Measurements from ENCODE around the gene HSPB1.
A peak's percentile ranks its signal among the peaks of the same experiment; 100 is the strongest.
"Not testable (repeated sequence)": the region's sequence is repeated elsewhere in the genome, so short reads cannot be mapped to it uniquely, and the experiment has no call there.

The HSPB1 gene

DNA sequence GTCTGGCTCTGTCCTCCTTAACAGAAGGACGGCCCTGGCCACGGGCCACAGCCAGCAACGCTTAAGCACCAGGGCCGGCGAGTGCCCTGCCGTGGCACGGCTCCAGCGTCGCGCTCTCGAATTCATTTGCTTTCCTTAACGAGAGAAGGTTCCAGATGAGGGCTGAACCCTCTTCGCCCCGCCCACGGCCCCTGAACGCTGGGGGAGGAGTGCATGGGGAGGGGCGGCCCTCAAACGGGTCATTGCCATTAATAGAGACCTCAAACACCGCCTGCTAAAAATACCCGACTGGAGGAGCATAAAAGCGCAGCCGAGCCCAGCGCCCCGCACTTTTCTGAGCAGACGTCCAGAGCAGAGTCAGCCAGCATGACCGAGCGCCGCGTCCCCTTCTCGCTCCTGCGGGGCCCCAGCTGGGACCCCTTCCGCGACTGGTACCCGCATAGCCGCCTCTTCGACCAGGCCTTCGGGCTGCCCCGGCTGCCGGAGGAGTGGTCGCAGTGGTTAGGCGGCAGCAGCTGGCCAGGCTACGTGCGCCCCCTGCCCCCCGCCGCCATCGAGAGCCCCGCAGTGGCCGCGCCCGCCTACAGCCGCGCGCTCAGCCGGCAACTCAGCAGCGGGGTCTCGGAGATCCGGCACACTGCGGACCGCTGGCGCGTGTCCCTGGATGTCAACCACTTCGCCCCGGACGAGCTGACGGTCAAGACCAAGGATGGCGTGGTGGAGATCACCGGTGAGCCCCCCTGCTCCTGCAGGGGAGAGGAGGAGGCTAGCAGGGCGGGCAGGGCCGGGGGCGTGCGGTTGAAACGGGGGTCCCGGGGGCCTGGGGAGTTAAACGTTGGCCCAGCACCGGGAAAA, at the start of gene HSPB1:
Gene HSPB1 (plus strand): TSS at position 327 of the 855 bp plus-strand sequence. CDS start 40 bp downstream, at position 367.
- peak; percentile 81 for DNase-seq

DNA sequence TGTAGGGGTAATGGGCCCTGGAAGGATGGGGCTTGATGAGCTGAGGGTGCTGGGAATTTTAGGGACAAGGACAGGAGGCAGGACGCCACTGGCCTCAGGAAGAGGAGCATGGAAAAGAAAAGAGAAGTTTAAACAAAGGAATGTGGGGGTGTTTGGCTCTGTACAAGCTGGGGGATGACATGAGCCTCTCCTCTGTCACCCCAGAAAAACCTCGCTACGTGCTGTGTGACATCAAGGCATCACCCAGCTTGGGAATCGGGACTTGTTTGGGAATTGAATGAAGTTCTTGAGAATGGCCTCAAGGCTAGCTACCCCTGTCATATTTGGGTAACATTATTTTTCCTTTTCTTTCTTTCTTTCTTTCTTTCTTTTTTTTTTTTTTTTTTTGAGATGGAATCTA, 47.7 kb upstream of the HSPB1 start:
- no peak for DNase-seq

DNA sequence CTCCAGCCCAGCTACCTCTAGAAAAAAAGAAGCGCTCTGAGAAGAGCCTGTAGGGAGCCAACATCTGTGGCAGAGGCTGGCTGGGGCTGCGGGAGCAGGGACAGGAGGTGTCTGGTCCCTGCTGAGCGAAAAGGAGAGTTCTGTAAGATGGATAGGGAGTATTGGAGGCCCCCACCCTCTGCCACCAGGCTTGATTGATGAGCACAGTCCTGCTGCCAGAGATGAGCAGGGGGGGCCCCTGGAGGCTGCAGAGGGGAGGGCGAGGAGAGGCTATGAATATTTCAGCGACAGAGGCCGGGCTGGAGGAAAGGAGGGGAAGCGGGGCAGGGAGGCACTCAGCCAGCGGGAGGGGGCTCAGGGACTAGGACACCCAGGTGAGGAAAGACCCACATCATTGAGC, 44.5 kb upstream of the HSPB1 start:
- DNase-seq: no peak

DNA sequence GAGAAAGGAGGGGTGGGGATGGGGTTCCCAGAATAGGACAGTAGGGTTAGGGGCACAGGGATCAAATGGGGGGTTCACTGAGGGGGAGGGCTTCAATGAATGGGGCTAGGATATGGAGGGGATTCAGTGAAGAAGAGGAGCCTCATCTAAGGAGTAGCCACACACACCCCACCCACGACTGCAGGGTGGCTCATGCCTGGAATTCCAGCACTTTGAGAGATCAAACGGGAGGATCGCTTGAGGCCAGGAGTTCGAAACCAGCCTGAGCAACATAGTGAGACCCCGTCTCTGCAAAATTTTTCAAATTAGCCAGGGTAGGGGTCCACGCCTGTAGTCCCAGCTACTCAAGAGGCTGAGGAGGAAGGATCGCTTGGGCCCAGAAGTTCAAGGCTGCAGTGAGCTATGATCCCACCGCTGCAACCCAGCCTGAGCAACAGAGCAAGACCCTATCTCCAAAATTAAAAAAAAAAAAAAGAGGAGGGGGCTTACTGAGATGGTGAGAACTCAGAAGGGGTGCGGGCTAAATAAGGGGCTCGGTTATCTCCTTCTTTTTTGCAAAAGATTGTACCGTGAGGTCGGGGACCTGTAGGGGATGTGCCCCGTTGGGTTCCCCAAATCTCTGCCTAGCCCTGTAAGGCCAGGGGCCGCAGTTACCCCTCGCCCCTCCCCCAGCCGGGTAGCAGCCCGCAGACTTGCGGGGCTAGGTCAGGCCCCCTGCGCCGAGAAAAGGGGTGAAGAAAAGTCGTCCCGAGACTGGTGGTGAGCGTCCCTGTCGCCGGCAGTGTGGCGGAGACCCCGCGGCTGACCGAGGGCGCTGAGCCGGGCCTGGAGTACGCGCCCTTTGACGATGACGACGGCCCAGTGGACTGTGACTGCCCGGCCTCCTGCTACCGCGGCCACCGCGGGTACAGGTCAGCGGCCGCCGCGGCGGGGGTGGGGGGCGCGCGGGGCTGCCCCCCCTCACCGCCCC, 43.1 kb upstream of the HSPB1 start:
- DNase-seq: no peak

DNA sequence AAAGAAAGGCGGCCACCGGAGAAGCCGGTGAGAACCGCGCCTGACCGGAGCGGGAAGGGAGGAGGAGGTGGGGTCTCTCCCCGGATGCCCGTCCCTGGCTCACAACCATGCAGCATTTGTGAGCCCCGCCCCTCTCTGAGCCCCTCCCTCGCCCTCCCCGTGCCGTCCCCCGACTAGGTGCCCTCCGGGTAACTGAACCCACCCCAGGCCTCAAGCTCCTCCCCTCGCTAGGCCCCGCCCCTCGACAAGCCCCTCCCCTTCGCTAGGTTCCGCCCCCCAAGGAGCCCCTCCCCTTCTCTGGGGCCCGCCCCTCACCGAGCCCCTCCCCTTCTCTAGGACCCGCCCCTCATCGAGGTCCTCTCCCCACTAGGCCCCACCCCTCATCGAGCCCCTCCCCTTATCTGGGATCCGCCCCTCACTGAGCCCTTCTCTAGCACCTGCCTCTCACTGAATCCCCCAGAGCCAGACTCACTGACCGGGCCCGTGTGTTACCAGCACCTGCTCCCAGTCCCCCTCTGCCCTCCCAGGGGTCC, 42.2 kb upstream of the HSPB1 start:
- DNase-seq: no peak

DNA sequence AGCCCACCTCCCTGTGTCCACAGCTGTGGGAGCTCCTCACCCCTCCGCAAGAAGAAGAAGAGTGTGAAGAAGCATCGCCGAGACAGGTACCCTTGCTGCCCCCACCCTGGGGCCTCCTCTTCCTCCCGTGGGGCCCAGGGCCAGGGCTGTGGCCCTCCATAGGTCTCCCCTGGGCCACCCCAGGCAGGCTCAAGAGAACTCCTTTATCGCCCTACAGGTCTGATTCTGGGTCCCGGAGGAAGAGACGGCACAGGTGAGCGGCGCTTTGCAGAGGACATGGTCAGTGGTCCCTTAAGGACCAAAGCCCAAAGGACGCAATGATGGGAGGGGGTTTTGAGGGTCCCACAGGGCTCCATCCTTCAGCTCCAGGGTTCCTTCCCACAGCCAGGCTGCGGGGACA, 41.1 kb upstream of the HSPB1 start:
- no peak for DNase-seq

DNA sequence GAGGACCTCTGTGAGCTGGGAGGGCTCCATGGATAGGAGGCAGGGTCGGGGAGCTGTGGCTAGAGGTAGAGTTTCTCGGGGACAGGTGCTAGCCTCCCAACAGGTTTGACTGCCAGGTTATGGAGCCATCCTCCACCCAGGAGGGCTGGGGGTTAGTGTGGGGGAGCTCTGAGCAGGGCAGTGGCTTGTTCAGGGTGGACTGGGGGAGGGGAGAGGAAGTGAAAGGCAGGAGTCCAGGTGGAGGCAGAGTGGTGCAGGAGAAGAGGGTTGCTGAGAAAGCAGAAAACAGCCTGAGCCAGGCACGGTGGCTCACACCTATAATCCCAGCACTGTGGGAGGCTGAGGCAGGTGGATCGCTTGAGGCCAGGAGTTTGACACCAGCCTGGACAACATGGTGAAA, 40.5 kb upstream of the HSPB1 start:
- no peak for DNase-seq

DNA sequence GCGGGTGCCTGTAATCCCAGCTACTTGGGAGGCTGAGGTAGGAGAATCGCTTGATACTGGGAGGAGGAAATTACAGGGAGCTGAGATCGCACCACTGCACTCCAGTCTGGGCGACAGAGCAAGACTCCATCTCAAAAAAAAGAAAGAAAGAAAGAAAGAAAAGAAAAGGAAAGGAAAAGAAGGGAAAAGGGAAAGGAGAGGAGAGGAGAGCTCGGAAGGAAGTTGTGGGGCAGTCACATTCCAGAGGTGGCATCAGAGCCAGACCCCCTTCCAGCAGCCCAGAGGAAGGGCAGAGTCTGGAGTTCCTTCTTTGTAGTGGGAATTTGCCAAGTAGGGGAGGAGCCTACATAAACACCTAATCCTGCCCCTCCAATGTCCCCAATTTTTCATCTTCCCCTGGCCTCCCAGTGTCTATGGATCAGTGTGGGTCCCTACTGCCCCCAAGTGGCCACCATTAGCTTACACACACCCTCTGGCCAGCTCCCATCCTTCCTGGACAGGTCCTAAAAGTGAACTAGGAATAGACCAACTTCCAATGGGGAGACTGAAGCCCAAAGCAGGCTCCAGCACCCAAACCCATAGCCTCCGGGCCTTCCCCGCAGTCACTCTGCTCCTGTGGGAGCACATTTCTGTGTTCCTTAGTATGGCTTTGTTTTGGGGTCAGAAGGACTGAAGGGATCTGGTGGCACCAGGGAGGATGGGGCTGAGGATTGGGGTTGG, 39.6 kb upstream of the HSPB1 start:
- DNase-seq: peak; percentile 35

DNA sequence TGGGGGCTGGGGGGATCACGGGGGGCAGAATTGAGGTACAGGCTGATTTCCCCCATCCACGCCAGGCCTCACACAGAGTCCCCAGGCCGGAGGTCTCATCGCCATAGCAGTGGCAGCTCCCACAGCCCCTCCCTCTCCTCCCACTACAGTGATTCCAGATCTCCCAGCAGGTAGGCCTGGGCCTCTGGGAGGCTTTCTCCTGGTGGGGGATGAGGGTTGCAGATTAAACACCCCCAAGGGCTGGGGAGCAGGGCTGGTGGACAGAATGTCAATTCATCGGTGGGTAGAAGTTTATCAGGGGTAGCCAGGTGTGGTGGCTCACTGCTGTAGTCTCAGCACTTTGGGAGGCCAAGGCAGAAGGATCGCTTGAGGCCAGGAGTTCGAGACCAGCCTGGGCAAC, 37.2 kb upstream of the HSPB1 start:
- DNase-seq: no peak

DNA sequence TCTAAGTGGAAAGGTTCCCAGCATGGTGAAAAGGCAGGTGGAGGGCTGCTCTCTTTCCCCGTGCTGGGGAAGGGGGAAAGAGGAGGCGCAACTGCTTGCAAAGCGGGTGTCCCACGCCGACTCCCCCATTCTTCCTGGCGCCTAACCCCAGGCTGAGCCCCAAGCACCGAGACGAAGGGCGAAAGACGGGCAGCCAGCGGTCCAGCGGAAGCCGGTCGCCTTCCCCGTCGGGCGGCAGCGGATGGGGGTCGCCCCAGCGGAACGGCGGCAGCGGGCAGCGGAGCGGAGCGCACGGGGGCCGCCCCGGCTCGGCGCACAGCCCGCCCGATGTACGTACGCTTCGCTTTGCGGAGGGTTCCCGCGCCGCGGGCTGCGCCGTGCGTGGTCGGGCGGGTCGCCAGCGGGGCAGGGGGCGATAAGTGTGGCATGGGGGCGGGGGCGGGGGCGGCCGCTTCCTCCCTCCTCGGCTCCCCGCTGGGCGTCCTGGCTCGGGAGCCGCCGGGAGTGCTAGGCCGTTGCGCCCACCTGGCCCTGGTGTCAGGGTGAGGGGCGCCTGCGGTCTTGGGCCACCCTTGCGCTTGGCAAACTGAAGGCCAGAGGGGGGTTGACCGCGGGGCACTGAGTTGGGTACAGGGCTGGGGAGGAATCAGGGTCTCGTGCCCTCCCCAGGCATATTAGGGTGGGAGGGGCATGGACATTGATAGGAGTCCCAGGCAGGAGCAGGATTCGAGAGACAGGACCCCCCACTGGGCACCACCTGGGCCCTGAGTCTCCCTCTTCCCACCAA, 35.2 kb upstream of the HSPB1 start:
- no peak for DNase-seq

DNA sequence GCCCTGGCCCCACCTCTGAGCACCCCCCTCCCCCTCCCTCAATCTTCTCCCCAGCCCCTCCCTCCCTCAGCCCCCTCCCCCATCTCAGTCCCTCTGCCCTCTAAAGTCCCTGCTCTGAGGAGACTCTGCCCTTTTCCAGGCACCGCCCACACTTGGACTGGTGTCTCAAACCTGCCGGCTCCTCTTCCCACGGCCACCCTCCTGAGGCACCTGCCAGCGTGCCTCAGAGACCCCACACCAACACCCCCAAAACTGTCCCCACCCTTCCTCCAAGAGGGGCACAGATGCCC, 34.6 kb upstream of the HSPB1 start:
- DNase-seq: no peak

DNA sequence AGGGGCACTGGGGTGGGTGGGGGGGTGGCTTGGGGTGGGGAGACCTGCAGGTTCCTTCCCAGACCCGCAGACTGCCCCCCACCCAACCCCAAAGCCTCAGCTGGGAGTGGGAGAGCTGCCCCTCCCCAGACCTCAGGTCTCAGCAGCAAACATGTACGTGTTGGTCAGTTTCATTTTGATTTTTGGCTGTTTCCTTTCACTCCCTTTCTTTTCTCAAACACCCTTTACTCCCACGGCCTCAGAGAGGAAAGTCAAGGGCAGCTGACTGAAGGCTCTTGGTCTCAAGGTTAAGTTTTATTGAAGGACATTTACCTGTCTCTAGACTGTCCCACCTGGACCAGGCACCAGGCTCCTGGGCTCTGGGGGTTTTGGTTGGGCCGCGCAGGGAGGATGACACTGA, 34.1 kb upstream of the HSPB1 start:
- DNase-seq: no peak

DNA sequence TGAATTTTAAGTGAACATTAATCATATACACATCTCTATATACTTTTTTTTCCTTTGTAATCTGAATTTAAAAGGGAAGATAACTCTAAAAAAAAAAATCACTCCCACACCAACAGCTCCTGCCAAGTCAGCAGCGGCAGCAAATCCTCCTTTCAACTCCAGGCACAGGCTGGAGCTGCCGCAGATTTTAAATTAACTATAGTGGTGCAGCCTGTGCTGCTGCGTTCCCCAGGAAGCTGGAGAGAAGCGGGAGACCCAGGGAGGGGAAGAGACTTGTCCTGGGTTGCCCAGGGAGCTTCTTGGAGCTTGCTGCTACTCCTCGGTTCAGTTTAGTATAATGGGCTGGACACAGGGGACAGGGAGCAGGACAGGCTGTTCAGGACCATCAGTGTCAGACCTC, 32.6 kb upstream of the HSPB1 start:
- DNase-seq: no peak

DNA sequence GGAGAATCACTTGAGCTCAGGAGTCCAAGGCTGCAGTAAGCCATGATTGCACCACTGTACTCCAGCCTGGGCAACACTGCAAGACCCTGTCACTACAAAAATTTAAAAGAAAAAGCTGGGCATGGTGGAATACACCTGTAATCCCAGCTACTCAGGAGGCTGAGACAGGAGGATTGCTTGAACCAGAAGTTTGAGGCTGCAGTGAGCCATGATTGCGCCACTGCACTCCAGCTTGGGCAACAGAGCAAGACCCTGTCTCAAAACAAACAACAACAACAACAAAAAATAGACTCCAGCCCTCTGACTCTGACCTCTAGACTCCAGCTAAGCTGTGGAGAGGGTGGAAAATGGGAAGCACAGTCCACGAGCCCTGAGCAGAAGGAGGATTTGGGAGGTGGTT, 31.1 kb upstream of the HSPB1 start:
- DNase-seq: not testable (repeated sequence)

DNA sequence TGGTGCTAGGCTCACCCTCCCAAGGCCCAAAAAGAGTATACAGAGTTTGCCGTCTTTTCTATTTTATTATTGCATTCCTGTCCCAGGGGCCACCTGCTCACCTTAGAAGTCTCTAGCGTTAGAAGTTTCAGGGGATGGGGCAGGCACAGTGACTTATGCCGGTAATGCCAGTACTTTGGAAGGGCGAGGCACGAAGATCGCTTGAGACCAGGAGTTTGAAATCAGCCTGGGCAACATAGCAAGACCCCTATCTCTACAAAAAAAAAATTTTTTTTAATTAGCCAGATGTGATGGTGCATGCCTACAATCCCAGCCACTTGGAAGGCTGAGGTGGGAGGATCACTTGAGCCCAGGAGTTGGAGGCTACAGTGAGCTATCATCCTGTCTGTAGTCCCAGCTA, 30.3 kb upstream of the HSPB1 start:
- no peak for DNase-seq

DNA sequence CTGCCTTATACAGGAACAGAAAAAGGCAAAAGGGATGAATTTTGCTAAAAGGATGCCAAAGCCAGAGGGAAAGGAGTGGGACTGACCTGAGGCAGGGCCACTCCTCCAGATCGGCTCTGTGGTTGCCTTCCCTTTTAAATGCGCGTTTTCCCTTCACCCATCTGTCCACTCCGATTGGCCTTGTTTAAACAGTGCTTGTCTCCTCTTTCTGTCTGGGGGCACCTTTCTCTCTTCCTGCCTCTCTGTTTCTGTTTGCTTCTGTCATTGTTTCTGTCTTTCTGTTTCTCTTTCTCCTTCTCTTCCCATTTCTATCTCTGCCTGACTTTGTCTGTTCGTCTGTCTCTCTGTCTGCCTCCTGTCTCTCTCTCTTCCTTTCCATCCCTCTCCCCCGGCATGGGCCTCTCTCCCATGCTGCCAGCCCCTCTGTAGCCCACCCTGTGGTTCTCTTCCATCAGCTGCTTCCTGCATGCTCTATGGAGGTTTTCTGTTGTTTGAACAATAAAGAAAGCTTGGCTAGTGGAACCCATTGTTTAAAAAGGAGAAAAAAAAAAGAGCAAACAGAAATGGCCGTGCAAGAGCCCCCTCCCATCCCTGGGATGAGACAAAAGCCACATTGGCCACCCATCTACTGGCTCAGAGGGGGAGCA, 29.5 kb upstream of the HSPB1 start:
- no peak for DNase-seq

DNA sequence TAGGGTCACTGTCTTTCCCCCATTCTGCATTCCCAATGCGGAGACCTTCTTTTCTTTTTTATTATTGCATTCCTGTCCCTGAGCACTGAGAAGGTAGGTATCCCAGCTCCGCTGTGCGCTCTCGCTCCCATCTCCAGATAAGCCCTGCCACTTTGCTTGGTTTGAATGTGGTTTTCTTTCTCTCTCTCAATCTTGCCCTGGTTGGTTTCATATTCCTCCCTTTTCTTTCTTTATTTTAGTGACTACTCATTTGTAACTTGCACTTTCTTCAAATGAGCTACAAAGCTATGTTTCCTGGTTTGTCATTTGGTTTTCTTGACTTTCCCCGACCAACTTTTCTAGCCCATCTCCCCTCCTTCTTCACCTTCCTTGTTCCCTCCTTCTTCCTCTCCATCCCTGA, 29.0 kb upstream of the HSPB1 start:
- no peak for DNase-seq

DNA sequence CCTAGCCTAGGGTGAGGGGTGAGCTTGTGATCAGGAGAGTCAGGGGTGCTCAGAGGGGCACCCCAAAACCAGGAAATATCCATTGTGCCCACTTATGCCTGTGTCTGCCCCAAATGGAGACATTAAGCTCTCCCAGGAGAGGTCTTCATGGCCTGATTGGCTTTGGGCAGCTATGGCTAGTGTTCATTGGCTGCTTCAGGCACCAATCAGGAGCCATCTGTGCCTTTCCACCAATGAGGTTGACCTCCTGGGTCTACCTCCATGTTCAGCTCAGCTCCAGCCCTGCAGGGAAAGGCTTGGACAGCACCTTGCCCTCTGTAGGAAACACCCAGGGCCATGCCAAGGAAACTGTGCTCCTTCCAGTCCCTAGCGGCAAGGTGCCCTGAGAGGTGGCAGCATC, 23.9 kb upstream of the HSPB1 start:
- no peak for DNase-seq

DNA sequence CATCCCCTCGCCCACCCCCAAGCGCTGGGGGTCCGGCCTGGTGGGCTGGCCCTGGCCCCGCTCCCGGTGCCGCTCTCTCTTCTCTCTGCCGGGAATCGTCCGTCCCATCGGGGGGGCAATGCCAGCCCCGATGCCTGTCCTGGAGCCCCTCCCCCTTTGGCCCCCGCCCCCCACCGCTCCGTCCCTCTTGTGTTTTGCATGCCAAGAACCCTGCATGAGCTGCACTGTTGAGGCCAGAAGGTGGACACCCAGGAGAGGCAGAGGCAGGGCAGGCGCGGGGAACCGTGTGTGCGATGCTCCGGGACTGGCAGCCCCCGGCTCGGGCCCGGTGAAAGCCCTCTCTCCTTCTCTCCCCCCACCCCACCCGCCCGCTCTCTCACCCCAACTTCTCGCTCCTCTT, 22.1 kb upstream of the HSPB1 start:
- DNase-seq: no peak

DNA sequence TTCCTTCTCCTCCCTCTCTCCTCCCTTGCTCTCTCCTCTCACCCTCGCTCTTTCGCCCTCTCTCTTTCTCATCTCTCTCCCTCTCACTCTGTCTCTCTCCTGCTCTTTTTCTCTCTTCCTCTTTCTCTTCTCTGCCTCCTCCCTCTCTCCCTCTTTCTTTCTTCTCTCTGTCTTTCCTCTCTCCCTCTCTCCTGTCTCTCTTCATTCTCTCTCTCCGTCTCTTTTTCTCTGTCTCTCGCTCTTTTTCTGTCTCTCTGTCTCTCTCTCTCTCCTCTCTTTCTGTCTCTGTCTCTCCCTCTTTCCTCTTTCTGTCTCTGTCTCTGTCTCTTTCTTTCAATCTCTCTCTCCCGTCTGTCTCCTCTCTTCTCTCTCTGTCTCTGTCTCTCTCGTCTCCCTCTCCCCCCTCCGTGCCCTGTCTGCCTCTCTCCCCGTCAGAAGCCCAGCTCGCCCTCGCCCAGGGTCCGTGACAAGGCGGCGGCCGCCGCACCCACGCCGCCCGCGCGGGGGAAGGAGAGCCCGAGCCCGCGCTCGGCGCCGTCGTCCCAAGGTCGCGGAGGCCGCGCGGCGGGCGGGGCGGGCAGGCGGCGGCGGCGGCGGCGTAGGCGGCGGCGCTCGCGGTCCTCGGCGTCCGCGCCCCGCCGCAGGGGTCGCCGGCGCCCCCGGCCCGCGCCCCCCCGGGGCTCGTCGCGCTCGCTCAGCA, 21.3 kb upstream of the HSPB1 start:
- no peak for DNase-seq

DNA sequence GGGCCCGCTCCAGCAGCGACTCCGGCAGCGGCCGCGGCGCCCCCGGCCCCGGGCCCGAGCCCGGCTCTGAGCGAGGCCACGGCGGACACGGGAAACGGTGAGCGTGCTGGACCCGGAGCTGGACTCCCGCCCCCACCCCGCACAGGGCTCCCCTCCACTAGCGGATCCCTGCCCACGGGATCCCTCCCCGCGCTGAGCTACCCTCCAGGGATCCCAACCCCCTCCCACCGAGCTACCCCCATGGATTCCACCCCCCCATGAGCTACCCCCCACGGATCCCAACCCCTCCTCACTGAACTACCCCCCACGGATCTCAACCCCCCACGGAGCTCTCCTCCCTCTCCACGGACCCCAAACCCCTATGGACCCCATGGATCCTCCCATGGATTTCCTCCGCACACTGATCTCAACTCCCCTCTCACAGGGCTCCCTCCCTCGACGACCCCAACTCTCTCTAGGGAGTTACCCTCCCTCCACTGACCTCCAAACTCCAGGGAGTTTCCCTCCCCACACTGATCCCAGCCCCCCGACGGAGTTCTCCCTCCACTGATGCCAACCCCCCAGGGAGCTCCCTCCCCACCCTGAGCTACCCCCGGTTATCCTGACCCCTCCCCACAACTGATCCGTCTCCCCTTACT, 20.6 kb upstream of the HSPB1 start:
- no peak for DNase-seq
